Measurements from ENCODE around the gene ANGPTL5.
"Not testable (repeated sequence)": the region's sequence is repeated elsewhere in the genome, so short reads cannot be mapped to it uniquely, and the experiment has no call there.

ANGPTL5 gene

GRCh38 chr11:101916422-101916821 is at the start of gene ANGPTL5:
Gene ANGPTL5, minus strand, starts transcription at chr11:101916522. Its CDS starts 8,613 bp downstream, at chr11:101907909.
- DNase-seq (ENCODE audit: low read depth in 2 of 2), result no peak

GRCh38 chr11:101964200-101964599 is 47.9 kb upstream of the ANGPTL5 start:
- DNase-seq (ENCODE audit: low read depth in 2 of 2), result not testable (repeated sequence)

- DNase-seq (ENCODE audit: low read depth in 2 of 2), result no peak
These were observed 43.9 kb upstream of the ANGPTL5 start for GRCh38 chr11:101960231-101960630.

GRCh38 chr11:101955701-101956100 is 39.4 kb upstream of the ANGPTL5 start:
- no peak for DNase-seq (ENCODE audit: low read depth in 2 of 2)

- no peak for DNase-seq (ENCODE audit: low read depth in 2 of 2)
These were observed 39.0 kb upstream of the ANGPTL5 start for GRCh38 chr11:101955278-101955677.

GRCh38 chr11:101949680-101950220 is 33.4 kb upstream of the ANGPTL5 start:
- DNase-seq (ENCODE audit: low read depth in 2 of 2), result no peak

GRCh38 chr11:101945448-101945847 is 29.1 kb upstream of the ANGPTL5 start:
- DNase-seq (ENCODE audit: low read depth in 2 of 2), result no peak

- DNase-seq (ENCODE audit: low read depth in 2 of 2), result no peak
These were observed 28.6 kb upstream of the ANGPTL5 start for GRCh38 chr11:101944923-101945322.

- DNase-seq (ENCODE audit: low read depth in 2 of 2), result no peak
These were observed 24.7 kb upstream of the ANGPTL5 start for GRCh38 chr11:101940901-101941520.

- no peak for DNase-seq (ENCODE audit: low read depth in 2 of 2)
These were observed 15.4 kb upstream of the ANGPTL5 start for GRCh38 chr11:101931692-101932091.

- no peak for DNase-seq (ENCODE audit: low read depth in 2 of 2)
These were observed 13.1 kb upstream of the ANGPTL5 start for GRCh38 chr11:101929294-101929915.

- no peak for DNase-seq (ENCODE audit: low read depth in 2 of 2)
These were observed 7.2 kb upstream of the ANGPTL5 start for GRCh38 chr11:101923554-101923953.

GRCh38 chr11:101920992-101921391 is 4.7 kb upstream of the ANGPTL5 start:
- no peak for DNase-seq (ENCODE audit: low read depth in 2 of 2)

GRCh38 chr11:101917226-101917625 is 904 bp upstream of the ANGPTL5 start:
- DNase-seq (ENCODE audit: low read depth in 2 of 2), result no peak

GRCh38 chr11:101915791-101916291 is 481 bp downstream of the ANGPTL5 start:
- peak in 1 of 2 experiments; percentile 20 for DNase-seq (ENCODE audit: low read depth in 2 of 2)

GRCh38 chr11:101914738-101915426 is 1.4 kb downstream of the ANGPTL5 start, which contains the start of gene CEP126:
Gene CEP126, plus strand, starts transcription at chr11:101915010. Its CDS starts 275 bp downstream, at chr11:101915285.
- peak; percentile 86 to 88 for DNase-seq (ENCODE audit: low read depth in 2 of 2)

- peak; percentile 14 to 21 for DNase-seq (ENCODE audit: low read depth in 2 of 2)
These were observed 2.0 kb downstream of the ANGPTL5 start for GRCh38 chr11:101914341-101914737.

- DNase-seq (ENCODE audit: low read depth in 2 of 2), result no peak
These were observed 2.7 kb downstream of the ANGPTL5 start for GRCh38 chr11:101913656-101914055.

GRCh38 chr11:101912823-101913284 is 3.5 kb downstream of the ANGPTL5 start:
- DNase-seq (ENCODE audit: low read depth in 2 of 2), result no peak

- DNase-seq (ENCODE audit: low read depth in 2 of 2), result no peak
These were observed 7.2 kb downstream of the ANGPTL5 start for GRCh38 chr11:101909087-101909486.

- DNase-seq (ENCODE audit: low read depth in 2 of 2), result no peak
These were observed 8.5 kb downstream of the ANGPTL5 start for GRCh38 chr11:101907815-101908214.

GRCh38 chr11:101894505-101894904 is 21.8 kb downstream of the ANGPTL5 start:
- no peak for DNase-seq (ENCODE audit: low read depth in 2 of 2)
